KOPT-K1 (cell line): ENCODE results near the gene PARVA.
"Not testable (repeated sequence)": the region's sequence is repeated elsewhere in the genome, so short reads cannot be mapped to it uniquely, and the experiment has no call there.

Experiments used
- H3K27ac ChIP-seq: fragments of 200-600 bp; sonication (generic); 2 replicates; pipeline ENCODE4 v1.5.1; 2016; ENCODE audit warnings: antibody characterized with exemption, mild to moderate bottlenecking, low read depth, low read length; ENCODE audit not compliant: poor library complexity, severe bottlenecking
- H3K36me3 ChIP-seq: fragments of 200-600 bp; sonication (generic); 2 replicates; pipeline ENCODE4 v1.5.1; 2017; ENCODE audit warnings: antibody characterized with exemption, mild to moderate bottlenecking, low read length, moderate library complexity; ENCODE audit not compliant: insufficient read depth
- H3K9me3 ChIP-seq: fragments of 200-600 bp; sonication (generic); 2 replicates; pipeline ENCODE4 v1.5.1; 2017; ENCODE audit warnings: antibody characterized with exemption, low read length, mild to moderate bottlenecking; ENCODE audit not compliant: insufficient read depth, poor library complexity, severe bottlenecking

Gene PARVA, protein sequence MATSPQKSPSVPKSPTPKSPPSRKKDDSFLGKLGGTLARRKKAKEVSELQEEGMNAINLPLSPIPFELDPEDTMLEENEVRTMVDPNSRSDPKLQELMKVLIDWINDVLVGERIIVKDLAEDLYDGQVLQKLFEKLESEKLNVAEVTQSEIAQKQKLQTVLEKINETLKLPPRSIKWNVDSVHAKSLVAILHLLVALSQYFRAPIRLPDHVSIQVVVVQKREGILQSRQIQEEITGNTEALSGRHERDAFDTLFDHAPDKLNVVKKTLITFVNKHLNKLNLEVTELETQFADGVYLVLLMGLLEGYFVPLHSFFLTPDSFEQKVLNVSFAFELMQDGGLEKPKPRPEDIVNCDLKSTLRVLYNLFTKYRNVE

DNA sequence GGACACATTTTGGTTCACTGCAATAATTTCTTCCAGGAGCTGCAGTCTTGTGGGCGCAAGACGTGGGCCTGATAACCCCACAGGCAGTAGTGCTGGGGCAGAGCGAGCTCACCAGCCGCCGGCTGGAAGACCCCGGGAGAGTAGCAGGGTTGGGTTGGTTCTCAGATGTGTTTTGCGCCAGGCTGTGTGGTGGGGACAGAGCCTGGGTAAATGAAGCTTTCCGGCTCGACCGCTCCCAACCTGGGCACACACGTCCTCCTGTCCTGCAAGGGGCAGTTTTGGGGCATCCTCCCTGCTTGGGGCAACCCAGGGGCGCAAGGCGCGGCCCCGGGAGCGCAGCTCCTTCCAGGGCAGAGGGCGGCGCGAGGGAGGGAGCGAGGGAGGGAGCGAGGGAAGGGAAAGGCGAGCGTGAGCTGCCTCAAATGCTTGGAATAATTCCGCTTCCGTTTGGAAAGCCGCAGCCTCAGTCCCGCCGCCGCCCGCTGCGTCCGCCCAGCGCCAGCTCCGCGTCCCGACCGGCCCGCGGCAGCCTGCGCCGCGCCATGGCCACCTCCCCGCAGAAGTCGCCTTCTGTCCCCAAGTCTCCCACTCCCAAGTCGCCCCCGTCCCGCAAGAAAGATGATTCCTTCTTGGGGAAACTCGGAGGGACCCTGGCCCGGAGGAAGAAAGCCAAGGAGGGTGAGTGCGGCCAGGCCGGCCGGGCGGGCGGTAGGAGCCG is at the start of gene PARVA:
PARVA (plus strand) TSS at position 466 of the 718 bp plus-strand sequence; CDS start at position 543, 77 bp downstream.
- H3K36me3 ChIP-seq = no peaks in the 10 kb centered on the region
- peaks cover 4% of the 10 kb centered on the region for H3K9me3 ChIP-seq
- no peak within 1 kb of the TSS for H3K27ac ChIP-seq

DNA sequence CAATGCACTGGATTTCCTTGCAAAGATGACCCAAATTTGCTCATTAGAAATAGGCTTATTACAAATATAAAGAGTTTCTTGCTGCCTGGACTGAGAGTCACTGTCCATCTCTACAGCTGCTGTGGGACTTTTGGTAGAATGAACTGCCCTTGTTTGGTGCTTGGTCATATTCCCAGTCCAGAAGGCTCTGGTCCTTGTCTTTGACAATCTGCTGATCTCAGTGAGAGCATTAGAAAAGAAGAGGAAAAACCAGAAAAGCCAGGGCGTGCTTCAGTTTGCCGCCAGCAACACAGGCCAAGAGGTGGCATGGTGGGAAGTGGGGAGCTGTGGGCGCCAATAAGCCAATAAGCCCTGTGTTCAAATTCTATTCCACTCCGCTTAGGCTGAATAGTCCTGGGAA is 48.2 kb upstream of the PARVA start:
- Histone ChIP-seq H3K27ac (no peak overlapping the region), H3K36me3 (no peaks in the 10 kb centered on the region), H3K9me3 (no peaks in the 10 kb centered on the region)

DNA sequence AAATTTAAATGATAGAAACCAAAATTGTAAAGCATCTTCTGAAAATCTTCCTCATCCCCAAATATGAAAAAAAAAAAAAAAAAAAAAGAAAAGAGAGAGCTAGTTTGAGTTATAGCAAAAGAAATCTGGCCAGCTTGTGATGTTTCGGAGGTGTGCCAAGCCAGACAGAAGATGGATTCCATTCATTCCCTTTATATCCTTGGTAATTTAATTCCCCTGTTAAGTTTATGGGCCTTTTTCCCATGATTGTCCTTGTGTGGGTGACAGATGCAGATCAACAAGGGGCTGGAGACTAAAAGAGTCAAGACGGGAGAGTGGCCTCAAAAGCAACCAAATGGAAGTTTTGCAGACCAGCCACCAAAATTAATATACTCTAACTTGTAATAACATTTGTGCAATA is 47.6 kb upstream of the PARVA start:
- Histone ChIP-seq H3K27ac (no peak overlapping the region), H3K9me3 (no peaks in the 10 kb centered on the region), H3K36me3 (no peaks in the 10 kb centered on the region)

DNA sequence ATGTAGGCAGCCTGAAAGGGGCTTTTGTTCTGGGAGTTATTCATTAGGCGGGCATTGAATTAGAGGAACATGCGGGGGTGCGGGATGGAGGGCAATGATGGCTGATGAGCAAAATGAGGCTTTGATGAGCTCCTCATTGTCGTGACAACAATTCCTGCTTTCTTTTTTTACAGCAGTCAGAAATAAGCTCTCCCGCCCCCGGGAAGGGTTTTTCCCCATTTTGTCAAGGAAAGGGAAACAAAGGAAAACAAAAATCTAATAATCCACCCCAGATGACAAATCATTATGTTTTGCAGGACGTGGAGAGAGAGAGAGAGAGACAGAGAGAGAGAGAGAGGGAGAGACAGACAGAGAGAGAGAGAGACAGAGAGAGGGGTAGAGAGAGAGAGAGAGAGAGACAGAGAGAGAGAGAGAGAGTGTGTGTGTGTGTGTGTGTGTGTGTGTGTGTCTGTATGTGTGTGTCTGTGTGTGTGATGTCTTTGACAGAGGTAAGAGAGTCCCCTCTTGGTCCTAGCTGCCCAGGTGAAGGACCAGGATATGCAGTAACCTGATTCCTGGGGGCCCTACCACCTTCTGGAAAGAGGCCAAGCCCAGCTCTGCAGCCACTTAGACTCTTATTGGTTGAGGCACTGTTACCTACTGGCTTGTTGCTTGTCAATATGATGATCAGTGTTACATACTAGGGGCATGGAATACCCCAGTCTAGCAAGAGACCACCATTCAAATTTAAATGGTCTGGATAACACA is 46.7 kb upstream of the PARVA start:
- no peaks in the 10 kb centered on the region for H3K36me3 ChIP-seq
- no peak overlapping the region for H3K27ac ChIP-seq

DNA sequence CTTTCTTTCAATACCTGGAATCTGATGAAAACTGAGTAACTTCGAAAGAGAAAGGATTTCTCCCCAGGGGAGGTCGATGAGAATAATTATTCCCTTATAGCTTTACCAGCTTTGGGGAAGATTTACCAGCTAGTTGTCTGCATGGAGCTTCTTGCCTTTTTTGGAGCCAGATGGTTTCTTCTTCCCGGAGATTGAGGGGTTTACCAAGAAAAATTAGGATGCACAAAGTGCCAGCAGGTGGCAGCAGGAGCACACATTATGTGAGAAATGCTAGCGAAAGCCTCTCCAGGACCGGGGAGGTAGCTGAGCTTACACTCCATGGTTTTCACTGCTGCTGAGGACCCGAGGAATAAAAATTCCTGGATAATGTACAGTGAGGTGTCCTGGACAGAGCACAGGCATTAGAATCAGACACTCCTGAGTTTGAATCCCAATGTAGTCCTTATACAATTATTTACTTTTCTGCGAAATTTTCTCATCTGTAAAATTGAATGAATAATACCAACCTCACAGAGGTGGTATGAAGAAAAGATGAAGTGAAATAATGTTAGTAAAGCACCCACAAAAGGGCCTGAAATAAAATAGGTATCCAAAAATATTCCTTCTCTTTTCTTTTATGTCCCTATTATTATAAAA is 46.0 kb upstream of the PARVA start:
- H3K36me3 ChIP-seq = no peaks in the 10 kb centered on the region
- H3K27ac ChIP-seq = no peak overlapping the region
- H3K9me3 ChIP-seq = no peaks in the 10 kb centered on the region

More for the DNA sequence above, 46.7 kb upstream of the PARVA start:
- H3K9me3 ChIP-seq = no peaks in the 10 kb centered on the region

DNA sequence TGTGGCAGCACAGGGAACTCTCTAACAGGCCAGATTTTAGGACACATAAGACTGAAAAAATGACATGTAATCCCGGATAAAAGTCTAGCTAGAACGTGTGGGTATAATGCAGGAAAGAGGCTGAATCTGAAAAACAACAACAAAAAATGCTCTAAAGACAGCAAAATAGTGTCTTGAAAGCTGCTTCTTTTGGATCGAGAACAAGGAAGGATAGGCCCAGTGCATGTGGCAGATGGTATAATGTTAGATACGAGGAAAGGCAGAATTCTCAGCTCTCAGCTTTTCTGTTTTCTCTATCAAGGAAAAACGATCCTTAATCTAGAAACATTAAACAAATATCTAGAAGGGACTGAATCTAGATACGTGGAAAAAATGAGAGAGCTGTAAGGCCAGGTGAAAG is 33.8 kb upstream of the PARVA start:
- Histone ChIP-seq H3K9me3 (no peaks in the 10 kb centered on the region), H3K36me3 (no peaks in the 10 kb centered on the region), H3K27ac (no peak overlapping the region)

DNA sequence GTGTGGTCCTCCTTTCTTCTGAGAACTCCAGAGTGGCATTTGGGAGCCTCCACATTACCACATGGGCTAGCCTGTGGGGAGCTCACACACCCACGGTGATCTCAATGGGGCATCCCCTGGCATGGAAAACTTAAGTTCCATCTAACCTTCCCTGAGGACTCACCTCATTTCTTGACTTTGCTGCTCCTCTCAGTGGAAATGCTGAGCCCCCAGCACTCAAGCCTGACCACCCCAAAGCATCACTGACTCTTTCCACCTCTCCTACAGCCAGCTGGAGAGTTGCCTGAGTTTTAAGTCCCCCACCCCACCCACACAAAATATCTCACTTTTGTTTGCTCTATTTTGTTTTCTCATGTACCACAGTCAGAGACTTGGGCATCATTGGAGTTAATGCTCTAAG is 23.8 kb upstream of the PARVA start:
- Histone ChIP-seq H3K27ac (no peak overlapping the region), H3K9me3 (no peaks in the 10 kb centered on the region), H3K36me3 (no peaks in the 10 kb centered on the region)

DNA sequence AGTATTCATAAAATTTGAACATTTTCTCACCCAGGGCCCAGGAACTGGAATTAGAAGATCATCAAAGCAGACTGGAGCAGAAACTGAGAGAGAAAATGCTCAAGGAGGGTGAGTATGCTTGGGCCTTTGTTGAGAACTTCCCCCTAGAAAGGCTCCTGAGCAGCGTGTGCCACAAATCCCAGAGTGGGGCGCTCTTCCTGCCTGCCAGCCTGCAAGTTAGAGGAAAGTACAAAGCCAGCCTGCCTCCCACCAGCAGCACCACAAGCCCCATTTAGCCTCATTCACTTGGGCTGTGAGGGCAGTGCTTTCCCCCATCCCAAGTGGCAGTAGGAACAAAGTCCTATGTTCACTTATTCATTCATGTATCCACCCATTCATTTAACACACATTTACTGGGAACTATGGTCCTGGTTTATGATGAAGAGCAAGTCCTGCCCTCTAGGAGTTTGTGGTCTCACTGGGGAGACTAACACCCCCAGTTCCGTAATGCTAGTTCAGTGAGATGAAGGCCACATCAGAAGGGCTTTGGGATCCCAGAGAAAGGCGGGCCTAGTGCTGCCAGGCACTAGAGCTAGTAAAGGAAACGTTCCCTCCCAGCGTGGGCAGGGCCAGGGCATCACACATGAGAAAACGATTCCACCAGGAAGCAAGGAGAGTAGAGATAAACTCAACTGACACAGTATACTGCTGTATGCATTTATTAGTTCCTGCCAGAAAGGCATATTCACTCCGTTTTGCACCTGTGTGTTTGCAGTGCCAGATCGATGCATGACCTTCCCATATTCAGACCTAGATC is 22.4 kb upstream of the PARVA start:
- no peak overlapping the region for H3K27ac ChIP-seq
- no peaks in the 10 kb centered on the region for H3K9me3 ChIP-seq

DNA sequence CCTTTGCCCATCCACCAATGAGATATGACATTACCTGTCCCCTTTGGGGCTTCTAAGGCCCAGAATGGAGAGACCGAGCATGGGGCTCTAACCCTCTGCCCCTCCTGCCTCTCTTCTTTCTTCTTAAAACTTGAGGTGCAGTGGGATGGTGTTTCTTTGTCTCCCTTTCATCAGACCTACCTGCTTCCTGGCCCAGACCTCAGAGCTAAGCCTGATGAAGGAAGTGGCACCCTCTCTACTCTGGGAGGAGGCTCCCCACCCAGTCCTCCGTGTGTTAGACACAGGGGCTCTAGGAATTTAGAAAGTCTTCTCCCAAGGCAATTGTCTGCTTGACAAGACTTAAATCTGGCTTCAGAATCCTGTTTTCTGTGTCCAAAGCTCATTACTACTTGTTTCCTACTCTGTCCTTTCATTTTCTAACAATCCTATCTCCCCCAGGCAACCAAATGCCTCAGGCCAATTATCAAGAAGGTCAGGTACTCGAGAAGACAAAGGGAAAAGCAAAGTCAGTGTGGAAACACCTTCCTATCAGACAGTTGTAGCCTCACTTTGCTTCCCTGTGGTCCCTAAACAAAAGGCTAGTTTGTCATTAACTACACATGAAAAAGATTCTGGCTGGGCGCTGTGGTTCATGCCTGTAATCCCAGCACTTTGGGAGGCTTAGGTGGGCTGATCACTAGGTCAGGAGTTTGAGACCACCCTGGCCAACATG is 20.3 kb upstream of the PARVA start:
- Histone ChIP-seq H3K9me3 (no peaks in the 10 kb centered on the region), H3K36me3 (no peaks in the 10 kb centered on the region), H3K27ac (no peak overlapping the region)

More for the DNA sequence above, 22.4 kb upstream of the PARVA start:
- no peaks in the 10 kb centered on the region for H3K36me3 ChIP-seq

DNA sequence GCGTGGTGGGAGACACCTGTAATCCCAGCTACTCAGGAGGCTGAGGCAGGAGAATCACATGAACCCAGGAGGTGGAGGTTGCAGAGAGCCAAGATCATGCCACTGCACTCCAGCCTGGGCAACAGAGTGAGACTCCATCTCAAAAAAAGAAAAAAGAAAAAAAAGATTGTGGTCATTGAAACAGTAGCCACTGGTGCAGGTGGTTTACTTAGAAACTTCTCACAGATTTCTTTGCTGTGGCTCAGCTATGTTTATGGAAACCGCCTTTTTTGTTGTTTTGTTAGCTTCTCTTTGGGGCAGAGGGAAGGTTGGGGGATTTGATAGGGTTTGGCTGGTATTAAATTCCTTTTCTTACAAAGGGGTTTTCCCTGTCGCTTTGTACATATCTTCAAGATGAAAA is 19.7 kb upstream of the PARVA start:
- H3K27ac ChIP-seq, H3K9me3 ChIP-seq, H3K36me3 ChIP-seq: not testable (repeated sequence)

DNA sequence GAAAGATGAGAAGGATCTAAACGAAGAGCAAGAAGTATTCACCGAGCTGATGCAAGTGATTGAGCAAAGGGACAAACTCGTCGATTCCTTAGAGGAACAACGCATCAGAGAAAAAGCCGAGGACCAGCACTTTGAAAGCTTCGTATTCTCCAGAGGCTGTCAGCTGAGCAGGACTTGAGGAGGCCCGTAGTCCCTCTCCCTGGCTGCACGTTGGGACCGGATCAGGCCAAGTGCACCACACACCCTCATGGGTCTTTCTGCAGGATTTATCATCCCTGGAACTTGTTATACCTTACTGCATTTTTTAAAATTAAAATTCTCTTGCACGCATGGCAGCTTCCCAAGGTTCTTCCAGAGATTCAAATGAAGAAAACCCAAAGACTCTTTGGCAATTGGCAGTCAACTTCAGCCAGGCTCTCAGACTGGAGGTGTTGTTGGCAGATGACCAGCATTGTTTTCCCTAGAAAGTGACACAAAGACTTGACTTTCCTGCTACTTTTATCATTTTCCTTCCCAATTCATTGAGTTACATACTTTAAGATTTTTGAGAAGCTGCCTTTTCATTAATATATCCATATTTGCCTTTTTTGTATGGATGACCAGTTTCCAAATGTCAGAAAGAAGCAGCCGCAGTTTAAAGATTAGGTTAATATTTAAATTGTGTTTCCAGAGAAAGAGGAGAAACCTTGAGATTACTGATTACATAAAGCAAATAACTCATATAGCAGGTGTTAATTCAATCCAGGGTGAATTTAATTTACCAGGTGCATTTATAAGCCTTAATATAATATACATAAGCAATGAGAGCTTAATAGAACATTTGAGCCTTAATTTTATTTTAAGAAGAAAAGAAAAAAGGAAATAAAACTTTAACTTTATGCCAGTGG is 18.8 kb upstream of the PARVA start:
- Histone ChIP-seq H3K9me3 (no peaks in the 10 kb centered on the region), H3K36me3 (no peaks in the 10 kb centered on the region), H3K27ac (no peak overlapping the region)

DNA sequence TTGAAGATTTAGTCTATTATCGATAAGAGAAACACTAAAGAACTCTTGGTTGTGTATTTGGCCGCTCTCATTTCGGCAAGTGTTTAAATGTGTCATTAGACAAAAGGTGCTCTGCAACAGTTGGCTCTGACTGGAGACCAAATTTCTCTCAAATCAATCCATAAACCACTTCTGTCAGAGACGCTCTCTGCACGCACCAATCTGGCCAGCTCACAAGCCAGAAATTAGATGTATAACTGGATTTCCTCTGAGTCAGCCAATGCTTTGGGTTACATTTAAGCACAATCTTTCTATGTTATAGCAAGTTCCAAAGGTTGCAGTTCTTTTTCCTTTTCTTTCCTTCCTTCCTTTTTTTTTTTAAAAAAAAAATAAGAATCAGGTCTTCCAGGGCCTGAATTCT is 17.6 kb upstream of the PARVA start:
- no peak overlapping the region for H3K27ac ChIP-seq
- no peaks in the 10 kb centered on the region for H3K9me3 ChIP-seq
- H3K36me3 ChIP-seq = no peaks in the 10 kb centered on the region

DNA sequence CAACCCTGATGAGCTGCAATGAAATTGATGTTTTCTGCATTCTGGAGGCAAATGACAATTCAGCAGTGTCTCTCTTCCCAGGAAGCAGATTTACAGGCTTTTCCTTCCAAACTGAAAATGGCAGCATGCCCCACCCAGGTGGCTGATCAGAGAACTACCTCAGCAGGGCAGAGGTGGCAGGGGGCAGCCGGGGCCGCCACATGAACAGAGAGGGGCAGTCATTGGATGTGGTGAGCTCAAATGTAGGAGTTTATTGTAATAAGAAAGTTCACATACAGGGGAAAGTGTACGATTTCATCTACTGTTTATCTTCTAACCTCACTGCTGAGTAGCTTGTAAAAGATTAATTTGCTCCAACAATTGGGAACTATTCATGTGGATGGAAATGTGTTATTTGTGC is 15.7 kb upstream of the PARVA start:
- no peak overlapping the region for H3K27ac ChIP-seq
- no peaks in the 10 kb centered on the region for H3K36me3 ChIP-seq
- H3K9me3 ChIP-seq = no peaks in the 10 kb centered on the region
